H1 (cell line): ENCODE measurements around the gene AFF4. TPM values are rescaled to one million over a fixed set of nuclear protein-coding genes. Genes with fewer than 3 reads are reported as not detected.

Experiments
- CTCF ChIA-PET: fragments of 300-600 bp; sonication (Branson Sonifier 250); formaldehyde crosslinking; loops from one replicate; lab custom pipeline; 2021; ENCODE audit not compliant: partially characterized antibody; lab: Charles Lee
- POLR2A ChIA-PET: fragments of 300-600 bp; sonication (Branson Sonifier 250); formaldehyde crosslinking; loops from one replicate; lab custom pipeline; 2021; ENCODE audit warnings: inconsistent platforms; ENCODE audit not compliant: partially characterized antibody; lab: Charles Lee
- DNase-seq, 2 experiments: peaks; one replicate each; pipeline versions ENCODE4 v3.0.0 to v3.0.0-alpha.2; 2010 to 2022; ENCODE audit warnings: low spot score in 2 of 2, low read depth in 1 of 2, mixed read lengths in 1 of 2
- FAIRE-seq: peaks from 2 replicates; lab custom pipeline; 2011; peaks lifted over from hg19 to GRCh38; lab: Jason Lieb, UNC
- H2AFZ ChIP-seq: 2 replicates; pipeline ENCODE4 v1.8.1; 2012; ENCODE audit warnings: low read length, inconsistent platforms
- H2AK5ac ChIP-seq: 2 replicates; pipeline ENCODE4 v1.6.1; 2013; ENCODE audit warnings: low read depth, low read length
- H2BK120ac ChIP-seq: replicated peaks from 2 replicates; pipeline ENCODE3; 2013; ENCODE audit warnings: low read depth, low read length, inconsistent platforms
- H2BK12ac ChIP-seq: 2 replicates; pipeline ENCODE4 v1.6.1; 2013; ENCODE audit warnings: low read depth, low read length
- H2BK15ac ChIP-seq: 2 replicates; pipeline ENCODE4 v1.6.1; 2013; ENCODE audit warnings: low read length
- H2BK20ac ChIP-seq: 2 replicates; pipeline ENCODE4 v1.6.1; 2013; ENCODE audit warnings: low read length
- H2BK5ac ChIP-seq: 2 replicates; pipeline ENCODE4 v1.6.1; 2013; ENCODE audit warnings: low read depth, low read length
- H3K14ac ChIP-seq: 2 replicates; pipeline ENCODE4 v1.6.1; 2013; ENCODE audit warnings: inconsistent platforms; ENCODE audit not compliant: insufficient read length
- H3K18ac ChIP-seq: 2 replicates; pipeline ENCODE4 v1.6.1; 2013; ENCODE audit warnings: low read length; ENCODE audit errors: extremely low read depth
- H3K23ac ChIP-seq: 2 replicates; pipeline ENCODE4 v1.6.1; 2013; ENCODE audit warnings: inconsistent platforms; ENCODE audit not compliant: insufficient read length
- H3K23me2 ChIP-seq: 2 replicates; pipeline ENCODE4 v1.6.1; 2013; ENCODE audit warnings: low read depth, low read length
- H3K27ac ChIP-seq: 2 replicates; pipeline ENCODE4 v1.6.1; 2011; ENCODE audit warnings: low read depth, low read length, inconsistent platforms
- H3K27me3 ChIP-seq, 4 experiments: replicated peaks in 1 of 4; 1 replicate in 1 of 4; 2 replicates in 3 of 4; pipeline versions ENCODE4 v1.6.1 to v1.8.1; 2011 to 2013; ENCODE audit warnings: low read length in 3 of 4, mild to moderate bottlenecking in 3 of 4, inconsistent platforms in 2 of 4, mixed read lengths in 2 of 4, moderate library complexity in 1 of 4; ENCODE audit not compliant: control insufficient read depth in 3 of 4, insufficient read depth in 3 of 4; ENCODE audit errors: extremely low read depth in 1 of 4
- H3K36me3 ChIP-seq, 4 experiments: 2 replicates each; pipeline versions ENCODE4 v1.6.1 to v1.8.1; 2011 to 2013; ENCODE audit warnings: mild to moderate bottlenecking in 4 of 4, low read length in 3 of 4, moderate library complexity in 2 of 4, control low read depth in 1 of 4, inconsistent platforms in 1 of 4; ENCODE audit not compliant: insufficient read depth in 4 of 4, control insufficient read depth in 2 of 4
- H3K4ac ChIP-seq: replicated peaks from 2 replicates; pipeline ENCODE3; 2013; ENCODE audit warnings: low read length, low read depth, mixed read lengths, inconsistent platforms; ENCODE audit not compliant: insufficient read length
- H3K4me1 ChIP-seq, 4 experiments: replicated peaks in 1 of 4; 1 replicate in 1 of 4; 2 replicates in 3 of 4; pipeline versions ENCODE4 v1.6.1 to v1.8.1; 2011 to 2013; ENCODE audit warnings: low read length in 3 of 4, inconsistent platforms in 2 of 4, mixed read lengths in 1 of 4; ENCODE audit not compliant: insufficient read depth in 4 of 4, control insufficient read depth in 3 of 4
- H3K4me2 ChIP-seq, 2 experiments: 2 replicates each; pipeline versions ENCODE4 v1.6.1 to v1.8.1; 2011 to 2013; ENCODE audit warnings: low read depth in 2 of 2, low read length in 2 of 2, control low read depth in 1 of 2, inconsistent platforms in 1 of 2, mild to moderate bottlenecking in 1 of 2; ENCODE audit not compliant: insufficient read depth in 1 of 2
- H3K4me3 ChIP-seq, 4 experiments: fragments of 200-600, 300-600 bp in 1 of 4; sonication (generic), shearing (Covaris generic), sonication (Bioruptor Twin) in 1 of 4; 2 replicates each; pipeline versions ENCODE4 v1.5.1 to v1.8.1; 2011 to 2016; ENCODE audit warnings: low read length in 4 of 4, low read depth in 3 of 4, control low read depth in 2 of 4, inconsistent platforms in 2 of 4, mild to moderate bottlenecking in 2 of 4, mixed read lengths in 1 of 4, moderate library complexity in 1 of 4; ENCODE audit not compliant: insufficient read depth in 2 of 4; ENCODE audit errors: extremely low read depth in 1 of 4
- H3K56ac ChIP-seq: replicated peaks from 2 replicates; pipeline ENCODE3; 2013; ENCODE audit warnings: low read depth, mild to moderate bottlenecking, mixed read lengths, low read length, inconsistent platforms; ENCODE audit not compliant: insufficient read length
- H3K79me1 ChIP-seq: 2 replicates; pipeline ENCODE4 v1.6.1; 2013; ENCODE audit warnings: low read depth, low read length, control low read depth
- H3K79me2 ChIP-seq, 2 experiments: 2 replicates each; pipeline versions ENCODE4 v1.6.1 to v1.8.1; 2012 to 2013; ENCODE audit warnings: low read length in 2 of 2, mild to moderate bottlenecking in 2 of 2, inconsistent platforms in 1 of 2; ENCODE audit not compliant: insufficient read depth in 2 of 2, control insufficient read depth in 1 of 2
- H3K9ac ChIP-seq, 4 experiments: replicated peaks in 1 of 4; 1 replicate in 1 of 4; 2 replicates in 3 of 4; pipeline versions ENCODE4 v1.6.1 to v1.8.1; 2011 to 2013; ENCODE audit warnings: low read depth in 3 of 4, low read length in 3 of 4, control low read depth in 2 of 4, mild to moderate bottlenecking in 2 of 4, moderate library complexity in 2 of 4, inconsistent platforms in 1 of 4; ENCODE audit errors: extremely low read depth in 1 of 4
- H3K9me3 ChIP-seq, 2 experiments: 2 replicates each; pipeline versions ENCODE4 v1.6.1 to v1.8.1; 2012 to 2013; ENCODE audit warnings: mild to moderate bottlenecking in 2 of 2, moderate library complexity in 2 of 2, control low read depth in 1 of 2, inconsistent platforms in 1 of 2, low read depth in 1 of 2, low read length in 1 of 2, mixed read lengths in 1 of 2; ENCODE audit not compliant: insufficient read depth in 2 of 2
- H4K20me1 ChIP-seq, 2 experiments: replicated peaks in 1 of 2; 2 replicates each; pipeline versions ENCODE3 to v1.8.1; 2011 to 2013; ENCODE audit warnings: inconsistent platforms in 2 of 2, low read length in 2 of 2, mild to moderate bottlenecking in 1 of 2; ENCODE audit not compliant: insufficient read depth in 2 of 2, control insufficient read depth in 1 of 2
- H4K5ac ChIP-seq: 2 replicates; pipeline ENCODE4 v1.6.1; 2013; ENCODE audit warnings: low read length, low read depth, mixed read lengths, inconsistent platforms; ENCODE audit not compliant: insufficient read length
- H4K8ac ChIP-seq: 2 replicates; pipeline ENCODE4 v1.8.0; 2013; ENCODE audit warnings: mild to moderate bottlenecking, moderate library complexity, low read length, inconsistent platforms; ENCODE audit not compliant: insufficient read depth; ENCODE audit errors: extremely low read depth
- H4K91ac ChIP-seq: replicated peaks from 2 replicates; pipeline ENCODE3; 2013; ENCODE audit warnings: low read length, mixed read lengths, inconsistent platforms; ENCODE audit not compliant: insufficient read length
- CBX8 ChIP-seq: fragments of 300-800, 300-1000 bp; sonication (generic); IDR thresholded peaks from 2 replicates; pipeline ENCODE4 v1.7.1; 2016; ENCODE audit warnings: low read depth, low read length, borderline replicate concordance
- CHD1 ChIP-seq: IDR thresholded peaks from 2 replicates; pipeline ENCODE4 v1.6.1; 2012; ENCODE audit warnings: low read depth, low read length, improper control_type of control experiment
- CTBP2 ChIP-seq: IDR thresholded peaks from 2 replicates; pipeline ENCODE4 v1.7.0; 2011; ENCODE audit warnings: borderline replicate concordance, mild to moderate bottlenecking, moderate library complexity, mixed read lengths, low read length; ENCODE audit not compliant: insufficient read depth, insufficient read length
- FOSL1 ChIP-seq: IDR thresholded peaks from 2 replicates; pipeline ENCODE4 v1.6.1; 2011; ENCODE audit warnings: mild to moderate bottlenecking, low read depth, low read length, moderate library complexity; ENCODE audit not compliant: insufficient read depth
- HDAC2 ChIP-seq, 2 experiments: fragments of 300-600 bp in 1 of 2; sonication (generic) in 1 of 2; IDR thresholded peaks; 2 replicates each; pipeline ENCODE4 v1.6.1; 2011 to 2012; ENCODE audit warnings: low read depth in 2 of 2, low read length in 2 of 2, mild to moderate bottlenecking in 2 of 2, moderate library complexity in 2 of 2, borderline replicate concordance in 1 of 2, inconsistent platforms in 1 of 2
- HDAC6 ChIP-seq: IDR thresholded peaks from one replicate; pipeline ENCODE4 v1.7.1; 2012; ENCODE audit warnings: low read depth, mild to moderate bottlenecking, inconsistent platforms, low read length, moderate library complexity
- MAFK ChIP-seq: IDR thresholded peaks from 2 replicates; pipeline ENCODE4 v1.6.1; 2012; ENCODE audit warnings: low read depth, mild to moderate bottlenecking, improper control_type of control experiment, low read length
- POLR2AphosphoS5 ChIP-seq: IDR thresholded peaks from 2 replicates; pipeline ENCODE4 v1.6.1; 2011; ENCODE audit warnings: low read depth, low read length
- SIRT6 ChIP-seq: IDR thresholded peaks from one replicate; pipeline ENCODE4 v1.7.1; 2012; ENCODE audit warnings: low read length, inconsistent platforms
- WGBS, 2 experiments: shearing (Covaris generic) in 1 of 2; methylation state at CpG; one replicate each; pipeline versions ENCODE4 v1.1.6 to v1.1.7; 2013 to 2015; ENCODE audit warnings: low lambda C conversion rate in 2 of 2, mixed read lengths in 2 of 2, inconsistent platforms in 1 of 2, low coverage in 1 of 2, missing lambda C conversion rate in 1 of 2; ENCODE audit not compliant: insufficient replicate concordance in 2 of 2, insufficient coverage in 1 of 2, insufficient read length in 1 of 2; ENCODE audit errors: extremely low coverage in 1 of 2, missing lambda C conversion rate in 1 of 2; 5-methylcytosine and 5-hydroxymethylcytosine counted together
- polyA plus RNA-seq, 7 experiments: library from polyadenylated mRNA; depleted of rRNA in 3 of 7; stranded (reverse) in 5 of 7; unstranded in 2 of 7; fragments of >200 nt in 5 of 7; fragments of 200-250 nt in 2 of 7; gene quantifications; 1 replicate in 5 of 7; 2 replicates in 1 of 7; 4 replicates in 1 of 7; pipeline versions ENCODE4 v1.2.1 to v1.2.3, GENCODE V29; 2011 to 2013; ENCODE audit warnings: missing spikeins in 2 of 7, mixed read lengths in 2 of 7
- total RNA-seq: library from RNA; stranded (reverse); fragmentation: NEBNext Ultra II Directional; extraction: Animal tissue kit (Norgen Biotek cat#: 25700); gene quantifications from 2 replicates; pipeline ENCODE4 v1.2.1, GENCODE V29; 2021

Gene AFF4
- total and polyA plus RNA-seq, 2 of the 8 experiments (the other 6 are each of a cell fraction or from before 2014, with no cell fraction given) = 12.0 to 61.4 TPM

DNA sequence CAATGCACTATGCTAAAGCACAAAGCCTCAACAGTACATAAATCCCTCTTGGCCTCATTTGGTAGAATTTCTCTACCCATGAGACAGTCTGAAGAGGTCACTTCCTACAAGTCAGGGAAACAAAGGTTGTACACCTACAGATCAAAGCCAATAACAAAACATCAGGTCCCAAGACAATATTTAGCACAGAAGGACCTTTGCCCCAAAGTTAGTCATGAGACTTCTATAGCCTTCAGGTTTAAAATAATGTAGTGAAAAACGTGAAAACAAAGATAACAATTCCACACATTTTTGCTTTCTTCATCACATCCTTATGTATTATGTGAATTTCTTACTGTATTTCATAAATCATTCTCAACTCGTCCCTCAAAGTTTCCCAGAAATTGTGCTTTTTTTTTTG lies 15.8 kb downstream of the AFF4 start:
- 83% methylated on average over 2 of the region's 2 CpGs; no CpG with 5 or more reads in 1 of the 2 experiments for WGBS, 2 experiments
- no peak for FAIRE-seq
- Histone ChIP-seq H3K9ac (no peak overlapping the region), H3K79me1 (peaks cover 12% of the 10 kb centered on the region), H3K56ac (no peak overlapping the region), H3K79me2 (peaks cover 25 to 94% of the 10 kb centered on the region in 2 experiments), H2BK5ac (no peak overlapping the region), H3K4ac (no peak overlapping the region), H2BK15ac (no peak overlapping the region), H3K36me3 (peaks cover 0 to 3% (median 1%) of the 10 kb centered on the region in 4 experiments; a peak in 1 of 8 replicates), H2AFZ (no peak overlapping the region), H3K27ac (no peak overlapping the region), H3K23me2 (no peaks in the 10 kb centered on the region), H3K27me3 (no peaks in the 10 kb centered on the region), H3K18ac (no peak overlapping the region), H2AK5ac (no peak overlapping the region), H3K4me2 (no peak overlapping the region), H3K4me1 (no peaks in the 10 kb centered on the region), H4K91ac (no peak overlapping the region), H4K8ac (no peak overlapping the region), H2BK120ac (no peak overlapping the region), H2BK12ac (no peak overlapping the region), H3K23ac (no peak overlapping the region), H3K4me3 (no peak overlapping the region), H4K20me1 (peaks cover 5 to 18% of the 10 kb centered on the region in 2 experiments), H3K14ac (no peak overlapping the region), H2BK20ac (no peak overlapping the region), H3K9me3 (no peaks in the 10 kb centered on the region), H4K5ac (no peak overlapping the region)
- ChIA-PET CTCF (no interaction called here), POLR2A (interaction anchor here (1.7 to 3.0 kb wide), 2 partner anchors 11 to 106 kb away, joined by 3 to 12 read pairs; no protein-coding TSS in a partner anchor)
- no peak for DNase-seq
- TF ChIP-seq HDAC6 (no peak), FOSL1 (no peak), SIRT6 (no peak), HDAC2 (IDR thresholded peaks at IDR 0.05; ENCODE audit: borderline replicate concordance in 1 of 2, low read depth in 2 of 2, low read length in 2 of 2) (no peak), CHD1 (no peak), CTBP2 (no peak), MAFK (no peak), POLR2AphosphoS5 (no peak), CBX8 (no peak)
